Activated T-helper 1 cell treated with anti-CD3 and anti-CD28 coated beads, Interleukin-12 subunit alpha, Interleukin-12 subunit beta, Interleukin-2, Interleukin-4 antibody, amounts not matched to agents 30 ng/mL and 10 ng/mL and 1 ng/mL, durations not matched to agents 14 hours and 24 hours and 36 hours (primary cell): ENCODE results near the gene RGS3. TPM values are rescaled to one million over a fixed set of nuclear protein-coding genes. Genes with fewer than 3 reads are reported as not detected.
A peak's percentile ranks its signal among the peaks of the same experiment; 100 is the strongest.

Experiments
- DNase-seq: peaks from one replicate; pipeline ENCODE4 v3.0.0; 2021; ENCODE audit warnings: low spot score
- H3K27ac Mint-ChIP-seq: one replicate; pipeline ENCODE4 v1.8.0; 2021; ENCODE audit warnings: mild to moderate bottlenecking, mixed read lengths
- H3K27me3 Mint-ChIP-seq: one replicate; pipeline ENCODE4 v1.8.0; 2022; ENCODE audit warnings: mild to moderate bottlenecking, moderate library complexity, mixed read lengths; ENCODE audit not compliant: insufficient read depth
- H3K36me3 Mint-ChIP-seq: one replicate; pipeline ENCODE4 v1.8.0; 2021; ENCODE audit warnings: low read depth, mixed read lengths
- H3K4me1 Mint-ChIP-seq: one replicate; pipeline ENCODE4 v1.8.0; 2021; ENCODE audit warnings: low read depth, mixed read lengths
- H3K4me3 Mint-ChIP-seq: one replicate; pipeline ENCODE4 v1.8.0; 2021; ENCODE audit warnings: mild to moderate bottlenecking, moderate library complexity, mixed read lengths
- H3K9me3 Mint-ChIP-seq: one replicate; pipeline ENCODE4 v1.8.0; 2021; ENCODE audit warnings: mixed read lengths
- intact Hi-C: fragments of 100-400 bp; cut with micrococcal nuclease; formaldehyde crosslinking; loops from one replicate; pipeline ENCODE4 v1.15.1; 2024
- total RNA-seq: library from RNA; stranded (reverse); gene quantifications from 2 replicates; pipeline ENCODE4 v1.2.3, GENCODE V29; 2022

Gene RGS3
- total RNA-seq, 1 donor from 2014 or later = 128 TPM

DNA sequence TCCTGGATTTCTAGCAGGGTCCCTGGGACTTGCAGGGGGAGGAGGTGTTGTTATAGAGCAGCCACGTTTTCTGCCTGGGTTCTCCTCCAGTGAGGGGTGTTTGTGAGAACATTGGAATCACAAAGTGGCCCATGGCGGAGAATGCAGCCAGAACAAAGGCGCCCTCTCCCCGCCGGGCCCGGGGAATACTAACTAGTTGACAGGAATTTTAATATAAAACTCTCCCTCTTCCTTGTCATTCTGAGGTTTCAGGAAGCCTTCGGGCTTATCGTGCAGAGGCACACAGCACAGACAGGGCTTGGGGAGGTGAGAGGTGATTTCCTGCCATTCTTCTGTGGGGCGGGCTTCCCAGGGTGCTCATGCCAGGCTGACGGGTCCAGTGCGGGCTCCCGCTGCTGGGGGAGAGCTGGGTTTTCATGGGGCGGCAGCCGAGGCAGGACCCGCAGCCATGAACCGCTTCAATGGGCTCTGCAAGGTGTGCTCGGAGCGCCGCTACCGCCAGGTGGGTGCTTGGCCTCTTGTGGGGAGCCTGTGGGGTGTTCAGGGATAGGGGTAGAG is 37.7 kb downstream of the RGS3 start:
- intact Hi-C loops = no loop called here

DNA sequence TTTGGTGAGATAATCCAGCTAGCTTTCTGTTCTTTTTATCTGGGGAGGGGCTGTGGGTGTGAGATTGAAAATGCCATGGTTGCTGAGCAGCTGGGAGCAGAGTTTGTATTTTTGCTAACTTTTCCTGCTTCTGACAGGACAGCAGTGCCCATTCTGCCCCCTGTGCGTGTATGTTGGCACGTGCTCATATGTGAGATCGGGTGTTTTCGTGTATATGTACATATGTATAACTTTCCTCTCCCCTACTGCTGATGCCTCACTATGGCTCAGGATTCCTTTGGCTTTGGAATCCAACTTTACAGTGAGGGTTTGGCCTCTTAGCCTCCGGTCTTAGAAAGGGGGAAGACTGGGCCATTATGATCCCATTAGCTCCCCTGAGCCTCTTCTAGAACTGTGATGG is 38.3 kb downstream of the RGS3 start:
- no peak overlapping the region for H3K4me3 Mint-ChIP-seq
- H3K27ac Mint-ChIP-seq = no peak overlapping the region
- intact Hi-C loops = no loop called here
- DNase-seq = no peak
- no peaks in the 10 kb centered on the region for H3K27me3 Mint-ChIP-seq
- H3K9me3 Mint-ChIP-seq = no peaks in the 10 kb centered on the region
- H3K36me3 Mint-ChIP-seq = no peaks in the 10 kb centered on the region
- H3K4me1 Mint-ChIP-seq = peaks cover 7% of the 10 kb centered on the region

More for the DNA sequence above, 37.7 kb downstream of the RGS3 start:
- DNase-seq = no peak
- H3K4me1 Mint-ChIP-seq = peaks cover 7% of the 10 kb centered on the region
- no peaks in the 10 kb centered on the region for H3K9me3 Mint-ChIP-seq
- H3K4me3 Mint-ChIP-seq = no peak overlapping the region
- no peak overlapping the region for H3K27ac Mint-ChIP-seq
- no peaks in the 10 kb centered on the region for H3K27me3 Mint-ChIP-seq
- H3K36me3 Mint-ChIP-seq = no peaks in the 10 kb centered on the region

DNA sequence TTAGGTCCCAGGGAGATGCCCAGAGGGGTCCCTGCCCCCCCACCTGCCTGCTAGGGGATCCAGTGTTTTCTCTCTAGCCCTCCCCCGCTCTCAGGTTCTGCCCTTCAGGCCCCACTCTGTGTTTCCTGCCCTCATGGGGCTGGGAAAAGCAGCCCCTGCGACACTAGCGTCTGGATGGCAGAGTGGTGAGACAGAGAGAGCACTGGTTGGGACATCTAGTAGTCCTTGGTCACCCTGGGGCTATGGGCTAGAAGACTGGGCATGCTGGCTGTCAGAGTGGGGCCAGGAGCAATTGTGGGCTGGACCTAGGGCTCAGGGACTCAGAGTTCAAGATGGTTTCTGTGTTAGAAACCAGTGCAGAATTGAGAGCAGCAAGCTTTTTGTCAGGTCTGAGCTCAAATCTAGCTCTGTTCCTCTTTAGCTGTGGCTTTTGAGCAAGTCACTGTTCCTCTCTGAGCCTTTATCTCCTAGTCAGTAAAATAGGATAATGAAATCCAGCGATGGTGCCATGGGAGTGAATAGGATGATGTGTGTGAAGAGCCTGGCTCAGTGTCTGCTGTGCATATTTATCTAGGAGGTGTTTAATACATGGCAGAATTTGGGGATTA is 39.0 kb downstream of the RGS3 start:
- Mint-ChIP-seq H3K36me3 (no peaks in the 10 kb centered on the region), H3K4me1 (peaks cover 7% of the 10 kb centered on the region), H3K27ac (no peak overlapping the region), H3K9me3 (no peaks in the 10 kb centered on the region), H3K4me3 (no peak overlapping the region), H3K27me3 (no peaks in the 10 kb centered on the region)
- intact Hi-C loops = no loop called here
- no peak for DNase-seq

DNA sequence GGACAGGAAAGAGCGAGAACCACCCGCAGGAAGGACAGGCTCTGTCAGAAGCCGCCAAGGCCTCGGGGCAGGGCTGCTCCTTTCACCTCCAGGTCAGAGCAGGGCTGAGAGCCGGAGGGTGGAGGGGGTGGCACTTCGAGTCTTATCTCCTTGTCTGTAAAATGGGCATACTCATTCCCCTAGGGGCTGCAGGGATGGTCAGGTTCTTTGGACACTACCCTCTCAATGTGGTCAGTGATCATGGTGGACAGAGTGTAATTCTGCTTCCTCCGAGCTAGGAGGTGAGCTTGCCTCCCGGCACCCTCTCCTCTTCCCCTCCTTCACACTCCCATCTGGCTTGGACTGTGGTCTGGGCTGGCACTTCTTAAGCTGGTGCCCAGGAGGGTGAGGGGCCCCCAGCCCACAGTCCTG is 39.6 kb downstream of the RGS3 start:
- intact Hi-C loops = no loop called here
- H3K9me3 Mint-ChIP-seq = no peaks in the 10 kb centered on the region
- no peaks in the 10 kb centered on the region for H3K27me3 Mint-ChIP-seq
- no peaks in the 10 kb centered on the region for H3K36me3 Mint-ChIP-seq
- no peak overlapping the region for H3K4me3 Mint-ChIP-seq
- DNase-seq = no peak
- H3K4me1 Mint-ChIP-seq = peaks cover 13% of the 10 kb centered on the region
- no peak overlapping the region for H3K27ac Mint-ChIP-seq

DNA sequence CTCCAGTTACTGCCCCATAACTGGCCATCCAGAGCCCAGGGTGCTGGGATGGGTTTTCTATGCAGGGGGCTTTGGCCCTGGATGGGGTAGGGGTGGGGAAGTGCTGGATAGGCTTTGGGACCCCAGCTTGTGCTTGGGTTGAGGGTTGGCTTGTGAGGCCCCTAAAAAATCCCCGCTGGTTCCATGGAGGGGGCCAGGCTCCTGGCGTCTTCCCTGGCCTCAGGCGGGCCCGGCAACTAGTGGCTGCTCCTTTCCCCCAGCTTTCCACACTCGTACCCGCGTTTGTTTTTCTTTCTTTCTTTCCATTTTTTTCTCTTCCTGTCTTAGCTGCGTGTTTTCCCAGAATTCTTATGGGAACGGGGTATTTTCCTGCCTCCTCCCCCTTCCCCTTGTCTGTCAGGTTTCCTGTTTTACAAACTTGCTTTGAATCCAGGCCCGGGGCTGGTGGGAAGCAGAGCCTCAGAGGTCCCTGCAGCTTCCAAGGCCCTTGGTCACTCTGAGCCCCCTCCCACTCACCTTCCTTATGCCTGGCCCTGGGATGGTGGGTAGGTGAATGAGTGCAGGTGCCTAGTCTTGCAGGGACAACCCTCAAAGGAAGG is 40.2 kb downstream of the RGS3 start:
- intact Hi-C loops = no loop called here
- Mint-ChIP-seq H3K27me3 (no peaks in the 10 kb centered on the region), H3K4me1 (peaks cover 19% of the 10 kb centered on the region), H3K4me3 (no peak overlapping the region), H3K36me3 (no peaks in the 10 kb centered on the region), H3K9me3 (no peaks in the 10 kb centered on the region), H3K27ac (no peak overlapping the region)
- DNase-seq = no peak

DNA sequence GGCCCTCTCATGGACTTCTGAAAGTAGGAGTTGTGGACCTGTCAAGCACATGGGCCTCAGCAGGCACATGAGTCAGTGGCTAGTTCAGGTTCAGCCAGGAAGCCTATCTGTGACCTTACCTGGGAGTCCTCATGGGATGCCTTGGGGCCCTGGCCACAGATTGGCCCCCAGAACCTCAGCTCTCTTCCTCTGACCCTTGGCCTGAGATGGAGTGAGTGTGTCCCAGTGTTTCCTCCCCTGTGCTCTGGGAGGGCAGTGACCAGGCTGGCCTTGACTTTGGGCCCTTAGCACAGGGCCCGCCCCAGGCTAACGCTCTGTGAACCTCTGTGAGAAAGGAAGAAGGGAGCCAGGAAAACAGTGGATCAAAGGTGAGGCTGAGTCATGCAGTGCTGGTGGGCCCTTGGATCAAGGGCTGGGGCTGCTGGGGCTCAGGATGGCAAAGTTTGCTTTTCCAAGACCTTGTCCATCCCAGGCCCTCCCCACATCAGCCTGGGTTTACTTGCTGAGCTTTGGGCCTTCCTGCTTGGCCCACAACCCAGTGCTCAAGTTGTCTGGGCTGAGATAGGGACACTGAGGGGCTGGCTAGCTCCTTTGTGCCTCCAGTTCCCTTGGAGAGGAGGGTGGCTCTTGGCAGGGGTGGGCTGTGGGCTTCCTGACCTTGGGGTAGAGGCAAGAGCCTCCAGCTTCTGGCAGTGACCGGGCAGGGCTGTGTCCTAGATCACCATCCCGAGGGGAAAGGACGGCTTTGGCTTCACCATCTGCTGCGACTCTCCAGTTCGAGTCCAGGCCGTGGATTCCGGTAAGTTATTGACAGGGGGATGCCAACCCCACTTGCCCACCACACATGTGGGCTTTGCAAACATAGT is 41.4 kb downstream of the RGS3 start:
- DNase-seq = no peak
- Mint-ChIP-seq H3K27ac (no peak overlapping the region), H3K4me1 (peaks cover 17% of the 10 kb centered on the region), H3K9me3 (no peaks in the 10 kb centered on the region), H3K36me3 (no peaks in the 10 kb centered on the region), H3K4me3 (no peak overlapping the region), H3K27me3 (peaks cover 3% of the 10 kb centered on the region)
- intact Hi-C loops = no loop called here

DNA sequence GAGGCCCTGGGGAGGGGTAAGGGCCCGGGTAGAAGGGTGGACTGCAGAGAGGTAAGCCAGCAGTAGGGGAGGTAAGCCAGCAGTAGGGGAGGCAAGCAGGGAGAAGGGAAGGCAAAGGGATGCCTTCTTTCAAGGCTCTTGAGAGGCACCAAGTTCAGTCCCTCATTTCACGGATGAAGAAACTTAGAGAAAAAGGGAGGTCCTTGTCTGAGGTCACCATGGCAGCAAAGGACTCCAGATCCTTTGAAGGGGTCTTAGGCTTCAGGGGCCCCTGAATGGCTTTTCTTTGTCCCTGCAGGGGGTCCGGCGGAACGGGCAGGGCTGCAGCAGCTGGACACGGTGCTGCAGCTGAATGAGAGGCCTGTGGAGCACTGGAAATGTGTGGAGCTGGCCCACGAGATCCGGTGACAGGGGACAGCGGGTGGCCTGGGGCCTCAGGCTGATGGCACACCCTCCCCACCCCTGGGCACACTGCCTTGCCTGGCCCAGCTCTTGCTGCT is 42.6 kb downstream of the RGS3 start:
- Mint-ChIP-seq H3K4me3 (no peak overlapping the region), H3K9me3 (no peaks in the 10 kb centered on the region), H3K27me3 (peaks cover 3% of the 10 kb centered on the region), H3K36me3 (no peaks in the 10 kb centered on the region), H3K4me1 (peaks cover 28% of the 10 kb centered on the region), H3K27ac (no peak overlapping the region)
- intact Hi-C loops = no loop called here
- DNase-seq = no peak

DNA sequence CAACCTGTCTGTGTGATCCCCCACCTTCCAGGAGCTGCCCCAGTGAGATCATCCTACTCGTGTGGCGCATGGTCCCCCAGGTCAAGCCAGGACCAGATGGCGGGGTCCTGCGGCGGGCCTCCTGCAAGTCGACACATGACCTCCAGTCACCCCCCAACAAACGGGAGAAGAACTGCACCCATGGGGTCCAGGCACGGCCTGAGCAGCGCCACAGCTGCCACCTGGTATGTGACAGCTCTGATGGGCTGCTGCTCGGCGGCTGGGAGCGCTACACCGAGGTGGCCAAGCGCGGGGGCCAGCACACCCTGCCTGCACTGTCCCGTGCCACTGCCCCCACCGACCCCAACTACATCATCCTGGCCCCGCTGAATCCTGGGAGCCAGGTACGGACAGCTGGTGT is 43.7 kb downstream of the RGS3 start:
- peaks cover 39% of the 10 kb centered on the region for H3K4me1 Mint-ChIP-seq
- no peak for DNase-seq
- H3K4me3 Mint-ChIP-seq = no peak overlapping the region
- H3K27me3 Mint-ChIP-seq = peaks cover 3% of the 10 kb centered on the region
- H3K27ac Mint-ChIP-seq = no peak overlapping the region
- H3K9me3 Mint-ChIP-seq = no peaks in the 10 kb centered on the region
- no peaks in the 10 kb centered on the region for H3K36me3 Mint-ChIP-seq
- intact Hi-C loops = no loop called here

DNA sequence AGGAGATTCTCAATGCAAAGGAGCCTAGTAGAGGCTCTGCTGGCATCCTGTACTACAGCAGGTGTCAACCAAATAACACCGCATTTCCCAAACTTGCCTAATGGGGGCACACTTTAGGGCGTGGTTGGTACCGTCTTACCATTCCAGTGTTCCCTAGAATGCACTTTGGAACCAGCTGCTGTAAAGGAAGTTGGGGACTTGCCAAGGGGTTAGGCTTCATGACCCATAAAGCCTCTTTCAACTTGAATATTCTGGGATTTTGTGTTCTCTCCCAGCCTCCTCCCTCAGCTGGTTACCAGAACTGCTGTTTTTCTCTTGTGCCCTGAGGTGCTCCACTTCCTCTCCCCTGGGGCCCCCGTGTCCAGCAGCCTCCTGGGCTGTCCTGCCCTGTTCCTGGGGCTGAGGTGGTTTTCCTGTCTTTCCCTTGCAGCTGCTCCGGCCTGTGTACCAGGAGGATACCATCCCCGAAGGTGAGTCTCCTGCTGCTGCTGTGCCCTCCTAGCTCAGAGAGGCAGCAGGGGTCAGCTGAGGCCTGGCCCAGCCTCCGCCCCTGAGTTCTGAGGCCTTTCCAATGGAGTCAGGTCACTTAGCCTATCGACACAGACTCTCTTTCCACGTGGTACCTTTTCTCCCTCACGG is 44.7 kb downstream of the RGS3 start:
- Mint-ChIP-seq H3K4me3 (no peak overlapping the region), H3K9me3 (no peaks in the 10 kb centered on the region), H3K4me1 (peaks cover 49% of the 10 kb centered on the region), H3K27me3 (peaks cover 3% of the 10 kb centered on the region), H3K36me3 (no peaks in the 10 kb centered on the region), H3K27ac (no peak overlapping the region)
- no peak for DNase-seq
- intact Hi-C loops = no loop called here

DNA sequence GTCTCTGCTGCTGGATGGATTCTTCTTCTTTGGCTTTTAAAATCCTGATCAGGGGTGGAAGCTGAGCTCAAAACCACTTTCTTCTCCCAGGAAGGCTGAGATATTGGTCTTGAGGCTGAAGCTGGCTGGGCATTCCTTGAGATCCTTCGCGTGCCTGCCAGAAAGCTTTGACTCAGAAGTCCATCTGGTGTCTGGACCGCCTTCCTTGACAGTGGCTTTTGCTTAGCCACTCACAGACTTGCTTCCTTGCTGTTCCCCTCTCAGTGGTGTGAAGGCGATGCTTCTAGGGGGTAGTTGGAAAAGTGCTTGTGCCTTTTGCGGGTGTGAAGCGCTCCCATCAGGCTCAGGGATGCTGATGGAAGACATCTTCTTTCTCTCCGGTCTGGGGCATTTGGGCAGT is 45.9 kb downstream of the RGS3 start:
- Mint-ChIP-seq H3K36me3 (no peaks in the 10 kb centered on the region), H3K27me3 (peaks cover 3% of the 10 kb centered on the region), H3K4me3 (no peak overlapping the region), H3K4me1 (peaks cover 61% of the 10 kb centered on the region), H3K9me3 (no peaks in the 10 kb centered on the region), H3K27ac (no peak overlapping the region)
- intact Hi-C loops = no loop called here
- DNase-seq = no peak

DNA sequence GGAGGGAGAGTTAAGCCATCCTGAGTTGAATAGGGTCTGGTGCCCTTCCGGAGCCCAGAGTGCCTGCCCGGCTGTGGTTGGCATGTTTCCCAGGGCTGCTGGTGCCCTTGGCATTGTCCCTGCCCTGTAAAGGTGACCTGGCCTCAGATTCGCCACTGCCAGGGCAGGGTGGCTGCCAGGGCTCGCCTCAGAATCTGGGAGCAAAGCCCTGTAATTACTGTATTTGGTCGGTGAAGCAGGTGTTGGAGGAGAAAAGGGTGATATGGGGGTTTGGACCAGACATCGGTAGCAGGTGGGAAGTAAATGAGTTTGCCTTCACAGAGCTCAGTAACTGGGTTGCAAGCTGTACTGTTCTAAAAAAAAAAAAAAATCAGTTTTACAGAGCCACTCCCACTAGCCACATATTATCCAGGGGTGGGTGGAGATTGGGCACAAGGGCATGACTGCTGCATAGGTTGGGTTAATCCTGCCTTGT is 47.6 kb downstream of the RGS3 start:
- peak overlapping the region; percentile 90 for H3K27ac Mint-ChIP-seq
- peaks cover 3% of the 10 kb centered on the region for H3K27me3 Mint-ChIP-seq
- DNase-seq = no peak
- no peaks in the 10 kb centered on the region for H3K9me3 Mint-ChIP-seq
- H3K4me1 Mint-ChIP-seq = peaks cover 68% of the 10 kb centered on the region
- H3K36me3 Mint-ChIP-seq = no peaks in the 10 kb centered on the region
- H3K4me3 Mint-ChIP-seq = peak overlapping the region; percentile 16
- intact Hi-C loops = loop anchor here (10.0 kb wide), 3 partner anchors 874 to 1476 kb away; partner anchors contain the start of gene AKNA
